ENCODE measurements around the gene COMP.
"Not testable (repeated sequence)": the region's sequence is repeated elsewhere in the genome, so short reads cannot be mapped to it uniquely, and the experiment has no call there.

The COMP gene

GRCh38 chr19:18790566-18791314, at the start of gene COMP:
COMP (minus strand) TSS chr19:18791305; CDS start chr19:18791269, 36 bp downstream.
- no peak for DNase-seq (ENCODE audit: low spot score)

DNA sequence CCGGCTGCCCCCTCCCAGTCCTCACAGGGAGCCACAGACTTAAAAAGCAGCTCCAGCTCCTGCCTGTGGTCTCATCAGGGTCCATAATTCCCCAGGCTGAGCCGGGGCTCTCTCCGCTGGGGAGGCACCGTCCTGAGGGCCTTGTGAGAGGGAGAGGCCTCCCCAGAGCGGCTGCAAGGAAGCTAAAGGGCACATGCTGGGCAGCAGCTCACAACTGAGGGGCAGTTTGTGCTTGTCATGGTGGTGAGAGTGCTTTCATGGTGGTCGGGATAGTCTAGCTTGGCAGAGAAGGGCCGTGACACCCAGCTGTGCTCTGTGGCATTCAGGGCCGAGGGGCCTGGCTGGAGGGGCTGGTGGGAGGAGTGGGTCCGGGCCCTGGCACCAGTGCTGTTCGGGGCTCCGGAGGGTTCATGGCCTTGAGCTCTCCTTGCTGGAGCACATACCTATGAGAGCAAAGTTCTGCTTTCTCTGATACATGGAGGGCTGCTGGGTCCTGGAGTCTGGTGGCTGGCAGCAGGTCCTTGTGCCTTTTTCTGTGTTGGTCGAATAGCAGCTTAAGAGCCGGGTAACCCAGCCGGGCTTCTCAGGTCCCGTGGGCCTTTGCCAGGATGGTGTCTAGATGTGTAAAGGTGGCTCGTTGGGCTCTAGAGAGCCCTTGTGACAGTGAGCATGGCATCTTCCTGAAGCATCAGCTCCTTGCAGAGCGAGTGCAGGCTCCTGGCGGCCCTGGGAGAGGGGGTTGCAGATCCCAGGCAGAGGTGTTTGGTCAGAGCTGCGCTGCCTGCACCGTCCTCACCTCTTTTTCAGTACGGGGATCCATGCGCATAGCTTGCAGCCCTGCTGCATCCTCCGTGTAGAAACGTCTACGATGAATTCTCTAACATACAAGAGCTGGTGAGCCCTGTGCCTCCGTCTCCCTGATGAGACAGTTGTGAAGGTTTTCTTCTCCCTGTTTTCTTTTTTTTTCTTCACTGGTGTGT, 49.5 kb upstream of the COMP start:
- DNase-seq (ENCODE audit: low spot score): no peak

DNA sequence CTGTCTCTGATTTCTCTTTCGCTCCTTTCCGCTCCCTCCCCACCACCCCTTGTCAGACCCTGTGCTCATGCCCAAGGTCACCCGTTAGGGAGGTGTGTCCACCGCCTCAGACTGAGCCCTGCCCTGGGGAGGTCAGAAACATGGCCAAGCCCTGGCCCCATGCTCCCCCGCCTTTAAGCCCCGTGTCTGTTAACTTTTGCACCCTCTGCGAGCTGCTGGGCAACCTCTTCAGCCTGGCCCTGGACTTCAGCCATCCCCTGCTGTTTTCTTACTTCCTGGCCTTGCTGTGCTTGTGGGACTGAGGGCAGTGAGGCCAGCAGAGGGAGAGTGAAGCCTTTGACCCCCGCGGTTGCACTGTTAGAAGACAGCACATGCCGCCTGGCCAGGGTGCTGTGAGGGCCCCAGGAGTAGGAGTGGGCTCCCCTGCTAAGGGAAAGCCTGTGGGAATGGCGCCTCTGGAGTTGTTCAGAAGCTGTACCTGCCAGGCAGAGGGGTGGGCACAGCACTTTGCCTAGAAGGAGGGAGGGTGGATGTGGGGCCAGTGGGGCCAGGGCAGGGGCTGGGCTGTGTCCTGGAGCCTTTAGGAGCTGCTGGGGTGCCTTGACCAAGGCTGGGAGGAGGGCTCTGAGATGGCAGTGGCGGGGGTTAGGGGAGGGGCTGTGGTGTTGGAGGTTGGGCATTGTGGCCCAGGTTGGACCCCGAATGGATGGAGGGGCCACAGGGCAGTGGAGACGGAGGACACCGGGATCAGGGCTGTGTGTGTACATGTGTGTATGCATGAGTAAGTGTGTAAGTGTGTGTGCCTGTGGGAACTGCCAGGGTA, 48.6 kb upstream of the COMP start:
- no peak for DNase-seq (ENCODE audit: low spot score)

GRCh38 chr19:18834644-18834984, 43.5 kb upstream of the COMP start:
- no peak for DNase-seq (ENCODE audit: low spot score)

DNA sequence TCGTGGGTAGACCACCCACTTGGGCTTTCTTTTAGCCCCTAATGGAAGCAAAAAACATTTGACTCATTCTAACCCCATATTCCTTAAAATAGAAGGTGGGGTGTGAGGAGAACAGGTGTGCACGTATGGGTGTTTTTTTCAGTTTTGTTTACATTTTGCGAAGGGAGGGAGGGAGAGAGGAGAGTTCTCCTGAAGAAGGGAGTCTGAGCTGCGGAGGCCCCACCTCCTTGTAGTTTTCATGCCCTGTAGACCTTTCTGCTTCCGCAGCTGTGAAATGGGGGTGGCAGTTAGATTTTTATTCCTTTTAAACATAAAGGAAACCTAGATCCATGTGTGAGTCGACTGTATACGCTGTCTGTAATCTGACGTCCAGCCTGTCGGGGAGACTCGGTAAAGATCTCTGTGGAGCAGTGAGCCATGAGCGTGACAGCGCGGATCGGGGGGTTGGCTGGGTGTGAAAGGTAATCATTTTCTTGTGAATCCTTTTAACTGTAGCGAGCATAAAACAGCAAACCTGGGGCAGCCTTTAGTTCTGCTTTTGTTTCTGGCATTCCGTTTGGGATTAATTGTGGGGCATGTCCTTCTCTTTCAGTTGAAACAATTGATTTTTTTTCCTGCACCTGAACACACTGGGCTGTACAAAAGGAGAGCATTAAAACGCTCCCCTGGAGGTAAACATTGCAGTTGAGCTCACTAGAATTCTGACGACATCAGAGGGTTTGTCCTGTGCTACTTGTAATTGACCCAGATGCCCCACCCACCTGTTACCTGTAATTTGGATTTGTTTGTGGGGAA, 42.9 kb upstream of the COMP start:
- DNase-seq (ENCODE audit: low spot score): no peak

GRCh38 chr19:18833141-18833476, 42.0 kb upstream of the COMP start:
- DNase-seq (ENCODE audit: low spot score): no peak

- no peak for DNase-seq (ENCODE audit: low spot score)
Observed at GRCh38 chr19:18832306-18833140, 41.4 kb upstream of the COMP start.

- peak; percentile 96 for DNase-seq (ENCODE audit: low spot score)
Observed at GRCh38 chr19:18831524-18832305, 40.6 kb upstream of the COMP start, which contains the start of gene UPF1. UPF1 (plus strand) TSS chr19:18831959; CDS start chr19:18832210, 251 bp downstream.

- DNase-seq (ENCODE audit: low spot score): no peak
Observed at GRCh38 chr19:18830488-18830887, 39.4 kb upstream of the COMP start.

DNA sequence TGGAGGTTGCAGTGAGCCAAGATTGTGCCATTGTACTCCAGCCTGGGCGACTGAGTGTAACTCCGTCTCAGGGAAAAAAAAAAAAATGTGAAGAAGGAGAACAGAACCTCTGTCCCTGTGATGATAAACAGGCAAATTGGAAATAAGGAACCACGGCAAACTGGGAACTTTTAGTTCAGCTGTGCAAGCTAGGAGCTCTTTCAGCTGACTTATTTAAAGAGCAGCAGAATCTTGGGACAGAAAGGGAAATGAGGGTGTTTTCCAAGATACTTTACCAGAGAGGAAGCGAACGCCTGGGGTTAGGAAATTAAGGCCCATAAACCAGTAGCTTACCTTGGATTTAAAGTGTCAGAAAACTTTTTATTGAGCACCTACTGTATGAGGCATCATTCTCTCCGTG, 37.7 kb upstream of the COMP start:
- DNase-seq (ENCODE audit: low spot score): no peak

GRCh38 chr19:18817574-18817973, 26.5 kb upstream of the COMP start:
- no peak for DNase-seq (ENCODE audit: low spot score)

- not testable (repeated sequence) for DNase-seq (ENCODE audit: low spot score)
Observed at GRCh38 chr19:18816645-18817044, 25.5 kb upstream of the COMP start.

DNA sequence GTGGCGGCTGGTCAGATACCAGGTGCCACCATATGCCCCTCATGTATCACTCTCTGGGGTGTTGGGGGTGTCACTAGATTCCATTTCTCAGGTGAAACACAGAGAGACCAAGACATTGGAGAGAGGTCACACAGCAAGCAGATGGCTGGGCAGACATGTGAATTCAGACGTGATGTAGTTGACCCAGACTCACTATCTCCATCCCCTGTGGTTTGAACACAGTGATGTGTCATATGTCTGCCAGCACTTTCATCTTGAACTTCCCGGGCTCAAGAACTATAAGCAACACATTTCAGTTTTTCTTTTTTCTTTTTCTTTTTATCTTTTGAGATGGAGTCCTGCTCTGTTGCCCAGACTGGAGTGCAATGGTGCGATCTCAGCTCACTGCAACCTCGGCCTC, 24.6 kb upstream of the COMP start:
- DNase-seq (ENCODE audit: low spot score): no peak

- no peak for DNase-seq (ENCODE audit: low spot score)
Observed at GRCh38 chr19:18814063-18814462, 23.0 kb upstream of the COMP start.

- not testable (repeated sequence) for DNase-seq (ENCODE audit: low spot score)
Observed at GRCh38 chr19:18811638-18812037, 20.5 kb upstream of the COMP start.

- DNase-seq (ENCODE audit: low spot score): peak; percentile 52
Observed at GRCh38 chr19:18809149-18809868, 18.2 kb upstream of the COMP start.

DNA sequence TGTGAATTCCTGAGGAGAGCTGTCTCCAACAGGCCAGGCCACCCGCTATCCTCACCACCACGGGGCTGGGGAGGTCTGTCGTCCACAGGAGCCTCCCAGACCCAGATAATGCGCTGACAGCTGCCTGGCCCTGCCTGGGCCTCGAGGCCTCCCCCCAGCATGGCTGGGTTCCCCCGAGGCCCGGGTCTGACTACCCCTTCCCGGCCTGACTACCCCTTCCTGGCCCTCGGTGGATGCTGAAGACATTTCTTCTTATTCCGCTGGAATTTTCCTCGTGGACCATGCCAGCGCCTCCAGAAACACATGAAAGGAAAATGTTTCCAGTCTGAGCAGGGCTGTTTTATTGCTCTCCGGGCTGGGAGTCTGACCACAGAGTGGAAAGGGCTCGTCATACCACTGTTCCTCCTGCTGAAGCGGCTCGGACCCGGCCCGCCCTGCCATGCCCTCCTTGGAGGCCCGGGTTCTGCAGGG, 16.8 kb upstream of the COMP start:
- DNase-seq (ENCODE audit: low spot score): no peak

- no peak for DNase-seq (ENCODE audit: low spot score)
Observed at GRCh38 chr19:18804643-18805042, 13.5 kb upstream of the COMP start.

- no peak for DNase-seq (ENCODE audit: low spot score)
Observed at GRCh38 chr19:18804139-18804601, 13.1 kb upstream of the COMP start.

Measured in Ammon's horn (tissue), 1 donor.